Nephron progenitor cell (in vitro differentiated cells): ENCODE results near the gene PIK3R1.
A peak's percentile ranks its signal among the peaks of the same experiment; 100 is the strongest.

Experiments used
- DNase-seq: peaks from one replicate; pipeline ENCODE4 v3.0.0; 2021
- H3K27ac Mint-ChIP-seq: 2 replicates; pipeline ENCODE4 v1.8.0; 2021; ENCODE audit warnings: mild to moderate bottlenecking, moderate library complexity, mixed read lengths
- H3K27me3 Mint-ChIP-seq: 2 replicates; pipeline ENCODE4 v1.8.0; 2021; ENCODE audit warnings: mild to moderate bottlenecking, low read depth, mixed read lengths; ENCODE audit not compliant: poor library complexity
- H3K36me3 Mint-ChIP-seq: 2 replicates; pipeline ENCODE4 v1.8.0; 2021; ENCODE audit warnings: low read depth, mixed read lengths
- H3K4me1 Mint-ChIP-seq: 2 replicates; pipeline ENCODE4 v1.8.0; 2021; ENCODE audit warnings: mixed read lengths
- H3K4me3 Mint-ChIP-seq: 2 replicates; pipeline ENCODE4 v1.8.0; 2021; ENCODE audit warnings: mild to moderate bottlenecking, moderate library complexity, mixed read lengths
- H3K9me3 Mint-ChIP-seq: 2 replicates; pipeline ENCODE4 v1.8.0; 2021; ENCODE audit warnings: mild to moderate bottlenecking, moderate library complexity, mixed read lengths
- CTCF ChIP-seq: fragments of 200-600 bp; sonication (generic); IDR thresholded peaks from 2 replicates; pipeline ENCODE4 v1.5.0; 2021; ENCODE audit warnings: antibody characterized with exemption

Gene PIK3R1

GRCh38 chr5:68243681-68244080 is 28.1 kb downstream of the PIK3R1 start:
- peaks cover 64% of the 10 kb centered on the region for H3K36me3 Mint-ChIP-seq
- H3K27ac Mint-ChIP-seq: no peak overlapping the region
- H3K4me1 Mint-ChIP-seq: peaks cover 48% of the 10 kb centered on the region
- peaks cover 10% of the 10 kb centered on the region for H3K9me3 Mint-ChIP-seq
- TF ChIP-seq CTCF: no peak
- H3K27me3 Mint-ChIP-seq: no peaks in the 10 kb centered on the region
- DNase-seq: no peak
- no peak overlapping the region for H3K4me3 Mint-ChIP-seq

GRCh38 chr5:68245319-68245718 is 29.8 kb downstream of the PIK3R1 start:
- no peak overlapping the region for H3K4me3 Mint-ChIP-seq
- no peaks in the 10 kb centered on the region for H3K27me3 Mint-ChIP-seq
- H3K36me3 Mint-ChIP-seq: peaks cover 70% of the 10 kb centered on the region
- no peak for TF ChIP-seq CTCF
- H3K27ac Mint-ChIP-seq: no peak overlapping the region
- peaks cover 49% of the 10 kb centered on the region for H3K4me1 Mint-ChIP-seq
- peaks cover 10% of the 10 kb centered on the region for H3K9me3 Mint-ChIP-seq
- DNase-seq: no peak

GRCh38 chr5:68246802-68247201 is 31.2 kb downstream of the PIK3R1 start:
- no peak for TF ChIP-seq CTCF
- H3K4me1 Mint-ChIP-seq: peaks cover 58% of the 10 kb centered on the region
- no peak for DNase-seq
- peaks cover 66% of the 10 kb centered on the region for H3K36me3 Mint-ChIP-seq
- no peaks in the 10 kb centered on the region for H3K27me3 Mint-ChIP-seq
- H3K4me3 Mint-ChIP-seq: no peak overlapping the region
- no peak overlapping the region for H3K27ac Mint-ChIP-seq
- peaks cover 10% of the 10 kb centered on the region for H3K9me3 Mint-ChIP-seq

GRCh38 chr5:68247627-68248026 is 32.1 kb downstream of the PIK3R1 start:
- no peaks in the 10 kb centered on the region for H3K27me3 Mint-ChIP-seq
- peaks cover 10% of the 10 kb centered on the region for H3K9me3 Mint-ChIP-seq
- no peak overlapping the region for H3K27ac Mint-ChIP-seq
- no peak for DNase-seq
- peaks cover 66% of the 10 kb centered on the region for H3K4me1 Mint-ChIP-seq
- TF ChIP-seq CTCF: no peak
- H3K4me3 Mint-ChIP-seq: no peak overlapping the region
- peaks cover 57% of the 10 kb centered on the region for H3K36me3 Mint-ChIP-seq

GRCh38 chr5:68248896-68249295 is 33.3 kb downstream of the PIK3R1 start:
- DNase-seq: no peak
- no peaks in the 10 kb centered on the region for H3K27me3 Mint-ChIP-seq
- no peak overlapping the region for H3K27ac Mint-ChIP-seq
- TF ChIP-seq CTCF: no peak
- peaks cover 72% of the 10 kb centered on the region for H3K4me1 Mint-ChIP-seq
- peaks cover 10% of the 10 kb centered on the region for H3K9me3 Mint-ChIP-seq
- peaks cover 45% of the 10 kb centered on the region for H3K36me3 Mint-ChIP-seq
- H3K4me3 Mint-ChIP-seq: no peak overlapping the region

GRCh38 chr5:68249520-68249919 is 34.0 kb downstream of the PIK3R1 start:
- TF ChIP-seq CTCF: no peak
- Mint-ChIP-seq H3K4me3 (no peak overlapping the region), H3K36me3 (peaks cover 40% of the 10 kb centered on the region), H3K27ac (peak overlapping the region; percentile 81), H3K9me3 (peaks cover 10% of the 10 kb centered on the region), H3K4me1 (peaks cover 72% of the 10 kb centered on the region), H3K27me3 (no peaks in the 10 kb centered on the region)
- no peak for DNase-seq
